Coronary artery (tissue), 2 donors: ENCODE measurements around the gene FBXO44.

Experiments
- DNase-seq: peaks from one replicate; pipeline ENCODE4 v3.0.0-alpha.2; 2017; ENCODE audit warnings: low spot score
- H3K27ac ChIP-seq, 2 donors: fragments of 200-600 bp; sonication (generic); one replicate each; pipeline ENCODE4 v1.5.1; 2016 to 2019
- H3K4me3 ChIP-seq: fragments of 200-600 bp; sonication (generic); 2 replicates; pipeline ENCODE4 v1.5.1; 2016; ENCODE audit warnings: mild to moderate bottlenecking, moderate library complexity
- CTCF ChIP-seq: fragments of 200-600 bp; sonication (generic); IDR thresholded peaks from one replicate; pipeline ENCODE4 v1.5.1; 2019; ENCODE audit warnings: antibody characterized with exemption

Gene FBXO44

GRCh38 chr1:11615090-11615489, 39.6 kb upstream of the FBXO44 start:
- no peak for TF ChIP-seq CTCF
- H3K4me3 ChIP-seq: no peak overlapping the region
- no peak for DNase-seq
- no peak overlapping the region for H3K27ac ChIP-seq

- no peak overlapping the region for H3K4me3 ChIP-seq
- TF ChIP-seq CTCF: no peak
- DNase-seq: no peak
Measured at GRCh38 chr1:11616766-11617165, 37.9 kb upstream of the FBXO44 start.

GRCh38 chr1:11617314-11617713, 37.4 kb upstream of the FBXO44 start:
- DNase-seq: no peak
- Histone ChIP-seq H3K4me3 (no peak overlapping the region), H3K27ac (no peak overlapping the region)
- no peak for TF ChIP-seq CTCF

More at GRCh38 chr1:11616766-11617165, 37.9 kb upstream of the FBXO44 start:
- no peak overlapping the region for H3K27ac ChIP-seq

GRCh38 chr1:11617741-11618140, 36.9 kb upstream of the FBXO44 start:
- no peak overlapping the region for H3K27ac ChIP-seq
- no peak overlapping the region for H3K4me3 ChIP-seq
- TF ChIP-seq CTCF: no peak
- DNase-seq: no peak

GRCh38 chr1:11620405-11620804, 34.3 kb upstream of the FBXO44 start:
- Histone ChIP-seq H3K27ac (no peak overlapping the region), H3K4me3 (no peak overlapping the region)
- no peak for DNase-seq
- no peak for TF ChIP-seq CTCF

- Histone ChIP-seq H3K4me3 (no peak overlapping the region), H3K27ac (no peak overlapping the region)
- DNase-seq: no peak
- no peak for TF ChIP-seq CTCF
Measured at GRCh38 chr1:11620924-11621323, 33.8 kb upstream of the FBXO44 start.

- no peak overlapping the region for H3K27ac ChIP-seq
- no peak overlapping the region for H3K4me3 ChIP-seq
- no peak for DNase-seq
- no peak for TF ChIP-seq CTCF
Measured at GRCh38 chr1:11622398-11622797, 32.3 kb upstream of the FBXO44 start.
